ENCODE measurements around the gene UQCC5. TPM values are rescaled to one million over a fixed set of nuclear protein-coding genes. Genes with fewer than 3 reads are reported as not detected.

UQCC5 gene
- polyA plus RNA-seq, 3 donors, result 11.3 to 34.4 (median 21.4) TPM

GRCh38 chr3:52546111-52546901 is 9.9 kb downstream of the UQCC5 start:
- no peak overlapping the region for H3K27ac ChIP-seq (ENCODE audit: low read depth, low read length)
- WGBS, 3 donors, result 78 to 90% (median 83%) methylated on average over 3 of the region's 3 CpGs

GRCh38 chr3:52547143-52547542 is 10.7 kb downstream of the UQCC5 start:
- no peak overlapping the region for H3K27ac ChIP-seq (ENCODE audit: low read depth, low read length)
- WGBS, 3 donors, result 78 to 87% (median 79%) methylated on average over 2 of the region's 2 CpGs

- no peak overlapping the region for H3K27ac ChIP-seq (ENCODE audit: low read depth, low read length)
Observed at GRCh38 chr3:52551118-52551517, 14.7 kb downstream of the UQCC5 start.

- 51 to 84% (median 80%) methylated on average over 3 of the region's 3 CpGs for WGBS, 3 donors
Observed at GRCh38 chr3:52552089-52552488, 15.7 kb downstream of the UQCC5 start.

GRCh38 chr3:52554026-52554755 is 17.8 kb downstream of the UQCC5 start:
- WGBS, 3 donors, result 58 to 95% (median 88%) methylated on average over 5 of the region's 5 CpGs
- no peak overlapping the region for H3K27ac ChIP-seq (ENCODE audit: low read depth, low read length)

More at GRCh38 chr3:52552089-52552488, 15.7 kb downstream of the UQCC5 start:
- H3K27ac ChIP-seq (ENCODE audit: low read depth, low read length), result no peak overlapping the region

GRCh38 chr3:52555056-52555455 is 18.7 kb downstream of the UQCC5 start:
- no peak overlapping the region for H3K27ac ChIP-seq (ENCODE audit: low read depth, low read length)
- 100% methylated on average over 1 of the region's 1 CpG for WGBS, 3 donors

GRCh38 chr3:52557011-52557960 is 20.9 kb downstream of the UQCC5 start:
- no peak overlapping the region for H3K27ac ChIP-seq (ENCODE audit: low read depth, low read length)
- WGBS, 3 donors, result 69 to 93% (median 91%) methylated on average over 9 of the region's 9 CpGs

- 95 to 97% (median 96%) methylated on average over 5 of the region's 5 CpGs for WGBS, 3 donors
- no peak overlapping the region for H3K27ac ChIP-seq (ENCODE audit: low read depth, low read length)
Observed at GRCh38 chr3:52558436-52558835, 22.0 kb downstream of the UQCC5 start.

GRCh38 chr3:52561028-52561747 is 24.8 kb downstream of the UQCC5 start:
- H3K27ac ChIP-seq (ENCODE audit: low read depth, low read length), result no peak overlapping the region
- WGBS, 3 donors, result 78 to 81% (median 81%) methylated on average over 4 of the region's 4 CpGs

GRCh38 chr3:52563984-52564383 is 27.6 kb downstream of the UQCC5 start:
- 65 to 92% (median 76%) methylated on average over 2 of the region's 2 CpGs for WGBS, 3 donors
- H3K27ac ChIP-seq (ENCODE audit: low read depth, low read length), result no peak overlapping the region

GRCh38 chr3:52568069-52568468 is 31.7 kb downstream of the UQCC5 start:
- no peak overlapping the region for H3K27ac ChIP-seq (ENCODE audit: low read depth, low read length)
- WGBS, 3 donors, result 96 to 100% (median 98%) methylated on average over 2 of the region's 2 CpGs

- H3K27ac ChIP-seq (ENCODE audit: low read depth, low read length), result no peak overlapping the region
- WGBS, 3 donors, result 90 to 99% (median 93%) methylated on average over 4 of the region's 4 CpGs
Observed at GRCh38 chr3:52570076-52570475, 33.7 kb downstream of the UQCC5 start.

- 68 to 79% (median 72%) methylated on average over 6 of the region's 6 CpGs for WGBS, 3 donors
- H3K27ac ChIP-seq (ENCODE audit: low read depth, low read length), result no peak overlapping the region
Observed at GRCh38 chr3:52572221-52572620, 35.8 kb downstream of the UQCC5 start.

- WGBS, 3 donors, result 90 to 94% (median 94%) methylated on average over 6 of the region's 6 CpGs
- no peak overlapping the region for H3K27ac ChIP-seq (ENCODE audit: low read depth, low read length)
Observed at GRCh38 chr3:52574056-52574965, 37.9 kb downstream of the UQCC5 start.

All from adipose tissue (tissue), 3 donors.